Stimulated activated CD4-positive, alpha-beta T cell treated with anti-CD3 and anti-CD28 coated beads, Interleukin-1b, Interleukin-23, amount 100 ng/mL, for 48 hours (primary cell): ENCODE data around the gene SERPINB2.

Experiments used
- DNase-seq: peaks from one replicate; pipeline ENCODE4 v3.0.0-alpha.2; 2020

Gene SERPINB2, protein sequence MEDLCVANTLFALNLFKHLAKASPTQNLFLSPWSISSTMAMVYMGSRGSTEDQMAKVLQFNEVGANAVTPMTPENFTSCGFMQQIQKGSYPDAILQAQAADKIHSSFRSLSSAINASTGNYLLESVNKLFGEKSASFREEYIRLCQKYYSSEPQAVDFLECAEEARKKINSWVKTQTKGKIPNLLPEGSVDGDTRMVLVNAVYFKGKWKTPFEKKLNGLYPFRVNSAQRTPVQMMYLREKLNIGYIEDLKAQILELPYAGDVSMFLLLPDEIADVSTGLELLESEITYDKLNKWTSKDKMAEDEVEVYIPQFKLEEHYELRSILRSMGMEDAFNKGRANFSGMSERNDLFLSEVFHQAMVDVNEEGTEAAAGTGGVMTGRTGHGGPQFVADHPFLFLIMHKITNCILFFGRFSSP

DNA sequence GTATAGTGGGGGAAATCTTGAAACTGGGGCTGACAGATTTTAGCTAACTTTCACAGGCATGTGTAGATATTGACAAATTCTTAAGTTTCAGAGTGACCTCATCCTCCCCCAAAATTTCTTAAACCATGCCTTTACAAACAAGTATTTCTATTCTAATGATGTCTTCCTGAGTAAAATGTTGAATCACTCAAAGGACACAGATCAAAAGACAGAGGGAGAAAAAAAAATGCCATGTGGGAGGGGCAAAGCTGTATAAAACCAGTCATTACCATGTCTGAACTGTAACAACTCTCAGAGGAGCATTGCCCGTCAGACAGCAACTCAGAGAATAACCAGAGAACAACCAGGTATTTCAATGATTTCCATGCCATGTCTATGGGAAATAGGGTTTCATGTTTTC lies at the start of gene SERPINB2:
Gene SERPINB2, plus strand, starts transcription at position 282 of the 400 bp plus-strand sequence. CDS start 3,740 bp downstream, outside the sequence.
- no peak for DNase-seq

GRCh38 chr18:63843008-63843407 lies 44.5 kb upstream of the SERPINB2 start:
- no peak for DNase-seq

DNA sequence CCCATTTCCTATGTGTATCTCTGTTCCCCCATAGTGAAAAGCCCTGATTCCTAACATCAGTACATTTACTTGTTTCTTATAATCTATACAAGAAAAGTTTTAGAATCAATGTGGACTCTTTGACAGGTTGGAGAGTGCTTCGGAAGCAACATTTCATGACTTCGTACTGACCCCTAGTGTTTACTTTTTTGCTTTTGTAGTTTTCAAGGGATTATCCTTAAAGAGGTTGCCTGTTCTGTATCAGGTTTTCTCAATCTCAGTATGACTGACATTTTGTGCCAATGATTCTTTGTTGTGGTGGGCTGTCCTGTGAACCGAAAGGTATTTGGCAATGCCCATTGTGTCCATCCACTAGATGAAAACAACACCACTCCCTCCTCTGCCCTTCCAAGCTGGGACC lies 43.3 kb upstream of the SERPINB2 start:
- no peak for DNase-seq

DNA sequence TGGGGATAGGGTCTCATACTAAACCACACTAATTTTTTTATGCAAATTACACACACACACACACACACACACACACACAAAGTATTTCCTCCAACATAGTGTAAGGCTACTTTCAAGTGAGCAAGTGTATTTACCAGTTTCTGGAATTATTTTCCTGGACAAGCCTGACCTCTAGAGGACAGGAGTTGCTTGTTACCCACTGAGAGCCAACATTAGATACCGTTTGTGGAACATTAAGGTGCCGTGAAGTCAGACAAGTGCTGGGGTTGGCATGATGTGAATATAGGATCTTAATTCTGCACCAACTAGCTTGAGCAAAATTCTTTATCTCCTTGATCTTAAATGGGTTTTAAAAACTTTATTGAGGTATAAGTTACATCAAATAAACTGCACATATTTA lies 39.3 kb upstream of the SERPINB2 start:
- no peak for DNase-seq

DNA sequence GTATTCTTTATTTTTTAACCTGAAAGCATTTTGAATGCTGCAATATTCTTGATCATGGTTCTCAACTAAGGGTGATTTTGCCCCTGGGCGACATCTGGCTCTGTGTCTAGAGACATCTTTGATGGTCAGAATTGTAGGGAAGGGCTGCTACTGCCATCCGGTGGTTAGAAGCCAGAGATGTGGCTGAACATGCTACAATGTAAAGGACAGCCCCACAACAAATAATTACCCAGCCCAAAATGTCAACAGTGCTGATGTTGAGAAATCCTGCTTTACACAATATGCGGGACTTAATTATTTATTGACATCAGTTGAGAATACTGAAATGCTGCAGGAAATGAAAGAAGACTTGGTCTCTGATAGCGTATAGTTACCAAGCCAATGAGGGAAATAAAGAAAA lies 37.5 kb upstream of the SERPINB2 start:
- DNase-seq: peak; percentile 16

DNA sequence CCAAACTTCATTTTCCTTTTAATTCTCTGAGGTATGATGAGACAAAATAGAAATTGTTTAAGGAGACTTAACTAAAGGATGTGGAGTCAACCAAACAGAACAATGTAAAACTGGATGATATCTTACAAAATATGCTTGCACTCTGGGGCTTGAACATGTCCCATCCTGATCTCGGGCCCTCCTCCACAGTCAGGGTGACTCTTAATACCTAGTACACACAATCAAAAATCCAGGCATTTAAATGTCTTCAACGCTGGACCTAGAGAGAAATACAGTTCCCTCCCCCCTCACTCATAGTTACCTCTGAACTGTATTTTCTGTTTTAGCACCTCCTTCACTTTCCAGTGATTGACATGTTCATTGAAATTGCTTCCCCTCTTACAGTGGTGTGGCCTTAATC lies 36.9 kb upstream of the SERPINB2 start:
- DNase-seq: no peak

DNA sequence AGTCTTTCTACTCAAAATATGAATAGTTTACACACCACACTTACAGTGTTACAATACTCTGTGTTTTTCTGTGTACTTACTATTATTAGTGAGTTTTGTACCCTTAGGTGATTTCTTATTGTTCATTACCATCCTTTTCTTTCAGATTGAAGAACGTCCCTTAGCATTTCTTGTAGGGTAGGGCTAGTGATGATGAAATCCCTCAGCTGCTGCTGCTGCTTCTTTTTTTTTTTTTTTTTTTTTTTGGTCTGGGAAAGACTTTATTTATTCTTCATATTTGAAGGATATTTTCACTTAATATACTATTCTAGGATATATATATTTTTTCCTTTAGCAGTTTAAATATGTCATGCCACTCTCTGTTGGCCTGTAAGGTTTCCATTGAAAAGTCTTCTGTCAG lies 29.0 kb upstream of the SERPINB2 start:
- DNase-seq: no peak

GRCh38 chr18:63859781-63860475 lies 27.6 kb upstream of the SERPINB2 start:
- no peak for DNase-seq

DNA sequence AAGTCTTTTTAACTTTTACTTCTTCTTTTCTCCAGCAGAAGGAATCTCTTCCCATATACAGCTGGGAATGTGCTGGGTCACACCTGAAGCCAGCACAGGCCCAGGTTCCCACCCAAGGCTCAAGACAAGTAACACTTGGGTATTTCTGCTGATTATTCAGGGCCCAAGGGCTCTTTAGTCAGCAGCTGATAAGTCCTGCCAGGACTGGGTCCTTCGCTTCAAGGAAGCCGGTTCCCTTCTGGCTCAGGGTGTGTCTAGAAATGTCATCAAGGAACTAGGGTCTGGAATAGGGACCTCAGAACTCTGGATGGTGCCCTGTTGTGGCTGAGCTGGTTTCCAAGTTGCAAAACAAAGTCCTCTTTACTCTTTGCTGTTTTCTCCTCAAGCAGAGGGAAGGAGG lies 27.0 kb upstream of the SERPINB2 start:
- DNase-seq: no peak

GRCh38 chr18:63867368-63868125 lies 20.0 kb upstream of the SERPINB2 start:
- DNase-seq: no peak

- DNase-seq: no peak
Observed at GRCh38 chr18:63868546-63868945, 19.0 kb upstream of the SERPINB2 start.

DNA sequence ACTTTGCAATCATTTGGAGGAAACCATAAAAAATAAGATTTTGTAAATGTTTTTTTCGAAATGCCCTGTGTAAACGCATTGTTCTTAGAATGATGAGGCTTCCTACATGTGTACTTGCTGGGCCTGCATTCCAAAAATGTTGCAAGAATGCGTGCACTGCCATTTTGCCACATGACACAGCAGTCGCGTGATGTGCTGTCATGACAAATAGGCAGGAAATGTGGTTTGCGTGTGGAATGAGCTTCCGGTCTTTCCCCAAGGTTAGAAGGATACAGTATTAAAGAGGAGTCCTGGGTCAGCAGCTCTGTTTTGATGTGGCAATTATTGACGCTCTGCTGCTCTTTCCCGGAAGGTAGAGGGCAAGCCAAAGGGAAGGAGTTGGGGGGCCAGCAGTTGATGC lies 18.1 kb upstream of the SERPINB2 start:
- no peak for DNase-seq

GRCh38 chr18:63869851-63870250 lies 17.7 kb upstream of the SERPINB2 start:
- DNase-seq: no peak

DNA sequence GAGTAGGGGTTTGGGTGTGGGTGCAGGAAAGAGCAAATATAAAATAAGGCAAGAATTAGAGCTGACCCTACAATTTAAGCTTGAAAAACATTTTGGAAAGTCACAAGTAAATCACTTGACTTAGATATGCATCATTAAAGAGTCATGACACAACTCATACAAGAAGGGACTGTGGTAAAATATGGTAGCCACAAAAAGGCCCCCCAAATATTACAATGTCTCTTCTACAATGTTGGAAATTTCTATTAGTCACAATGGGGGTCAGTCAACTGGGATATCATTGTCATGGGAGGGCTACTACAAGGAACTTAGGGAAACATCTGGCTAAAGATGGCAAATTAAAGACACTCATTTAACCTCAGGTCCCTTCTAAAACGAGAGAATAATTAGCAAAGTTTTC lies 15.7 kb upstream of the SERPINB2 start:
- DNase-seq: no peak

- DNase-seq: no peak
Observed at GRCh38 chr18:63872586-63872985, 14.9 kb upstream of the SERPINB2 start.

- DNase-seq: no peak
Observed at GRCh38 chr18:63878343-63878742, 9.2 kb upstream of the SERPINB2 start.

DNA sequence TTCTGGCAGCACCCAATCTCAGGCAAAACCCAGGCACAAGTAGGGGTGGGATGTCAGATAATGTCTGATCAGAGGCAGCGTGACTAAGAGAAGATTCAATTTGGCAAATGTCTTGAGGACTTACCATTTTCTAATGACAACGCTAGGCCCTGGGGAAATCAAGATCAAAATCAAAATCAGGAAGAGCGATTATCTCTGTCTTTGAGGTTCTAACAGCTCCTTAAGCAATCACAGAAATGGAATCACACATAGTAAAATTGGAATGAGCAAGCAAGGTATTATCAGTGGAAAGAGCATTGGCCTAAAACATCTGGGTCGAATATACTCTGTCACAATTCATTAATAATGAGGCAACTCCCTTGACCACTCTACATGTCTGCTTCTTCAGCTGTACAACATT lies 8.6 kb upstream of the SERPINB2 start:
- DNase-seq: no peak

DNA sequence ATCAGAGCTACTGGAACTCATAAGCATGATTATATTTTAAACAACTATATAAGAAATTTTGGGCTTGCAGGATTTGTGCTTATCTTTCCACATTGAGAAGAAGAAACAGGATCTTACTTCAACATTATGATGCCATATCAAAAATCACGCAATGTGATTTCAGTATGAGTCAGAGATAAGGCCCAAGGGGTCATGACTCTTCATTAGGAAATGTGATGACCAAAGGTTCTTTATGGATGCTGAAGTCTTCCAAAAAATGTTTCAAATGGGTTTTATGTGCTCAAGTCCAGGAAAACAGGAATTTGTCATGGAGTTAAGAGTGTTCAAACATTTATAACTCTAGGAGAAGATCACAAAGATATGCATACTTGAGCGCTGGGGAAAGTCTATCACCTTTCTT lies 7.8 kb upstream of the SERPINB2 start:
- DNase-seq: no peak

DNA sequence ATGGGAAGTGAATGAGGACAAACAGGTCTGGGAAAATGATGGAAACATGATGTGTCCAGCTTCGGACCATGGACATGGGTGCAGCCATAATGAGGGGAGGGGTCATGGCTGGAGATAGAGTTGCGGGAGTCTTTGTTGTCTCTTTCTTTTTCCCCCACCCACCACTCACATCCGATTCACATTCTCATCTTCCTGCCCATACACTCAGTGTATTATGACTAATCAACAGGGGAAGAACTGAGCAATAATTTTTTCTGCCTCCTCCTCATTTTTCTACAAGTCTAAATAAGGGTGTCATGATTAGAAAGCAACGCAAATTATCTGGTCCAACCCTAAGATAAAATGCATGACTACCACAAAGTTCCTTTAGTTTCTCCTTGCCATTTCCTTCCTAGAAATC lies 5.7 kb upstream of the SERPINB2 start:
- DNase-seq: no peak

GRCh38 chr18:63882333-63883141 lies 5.0 kb upstream of the SERPINB2 start:
- DNase-seq: no peak

DNA sequence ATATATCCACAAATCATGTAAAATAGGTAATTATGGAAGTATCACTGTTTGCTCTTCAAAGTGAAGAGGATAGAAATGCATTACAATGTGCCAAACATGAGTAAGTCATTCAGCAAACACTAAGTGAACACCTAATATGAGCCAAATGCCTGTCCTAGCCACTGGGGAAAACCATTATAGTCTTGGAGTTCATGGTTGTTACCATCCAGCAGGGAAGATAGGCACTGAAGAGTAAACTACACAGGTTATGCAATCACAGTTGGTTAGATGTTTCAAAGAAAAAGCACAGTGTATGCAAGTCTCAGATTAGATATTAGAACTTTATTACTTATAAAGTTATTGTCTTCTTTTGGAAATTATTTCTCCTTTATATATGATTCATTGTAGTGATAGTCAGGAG lies 3.9 kb upstream of the SERPINB2 start:
- DNase-seq: no peak

- no peak for DNase-seq
Observed at GRCh38 chr18:63888470-63889190, 1.1 kb downstream of the SERPINB2 start.
